ENCODE data around the gene SLC12A2.

- TF ChIP-seq CTCF (IDR thresholded peaks at IDR 0.05) (no peak), EZH2 (IDR thresholded peaks at IDR 0.05; ENCODE audit: borderline replicate concordance, insufficient read depth, low read depth, low read length, poor library complexity, severe bottlenecking) (no peak)
Measured at GRCh38 chr5:128228008-128228407, 144.4 kb downstream of the SLC12A2 start.
